OCI-LY3 (cell line): ENCODE results near the gene RAB9A.

Experiments
- CTCF ChIP-seq: fragments of 200-600, 300-600 bp; sonication (generic); IDR thresholded peaks from 2 replicates; pipeline ENCODE4 v1.5.1; 2014; ENCODE audit warnings: antibody characterized with exemption, low read length, low read depth
- EZH2phosphoT487 ChIP-seq: fragments of 200-600 bp; shearing (Covaris generic); IDR thresholded peaks from 2 replicates; pipeline ENCODE4 v1.6.1; 2018; ENCODE audit warnings: antibody characterized with exemption, mixed run types, low read depth

DNA sequence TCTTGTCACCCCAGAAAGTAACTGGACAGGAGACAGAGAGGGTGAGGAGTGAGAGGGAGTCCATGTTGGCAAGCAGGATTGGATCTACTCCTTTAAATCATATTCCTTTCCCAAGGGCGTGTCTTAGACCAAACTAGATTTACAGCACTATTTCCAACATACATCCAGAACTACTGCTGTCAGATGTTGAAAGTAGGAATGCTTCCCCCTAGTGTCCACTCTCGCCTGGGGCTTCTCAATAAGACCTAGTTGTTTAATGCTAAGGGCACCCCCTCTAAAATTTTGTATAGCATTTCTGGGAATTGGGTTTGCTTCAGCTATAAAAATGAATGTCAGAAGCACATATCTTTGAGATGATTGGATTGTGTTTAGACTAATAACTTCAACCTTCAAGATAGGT, 58.9 kb downstream of the RAB9A start:
- peak; percentile 56 for TF ChIP-seq CTCF
- TF ChIP-seq EZH2phosphoT487: no peak
